SU-DHL-6 (cell line): ENCODE data around the gene SORCS2.

Experiments used
- H2AFZ ChIP-seq: fragments of 200-600 bp; sonication (generic); 2 replicates; pipeline ENCODE4 v1.6.1; 2014; ENCODE audit warnings: low read depth, mild to moderate bottlenecking, moderate library complexity, mixed read lengths, antibody characterized with exemption, low read length; ENCODE audit not compliant: severe bottlenecking
- H3F3A ChIP-seq: fragments of 200-600 bp; shearing (Covaris generic); 2 replicates; pipeline ENCODE4 v1.6.0; 2016; ENCODE audit warnings: antibody characterized with exemption, mild to moderate bottlenecking; ENCODE audit not compliant: insufficient read depth
- H3K27ac ChIP-seq: fragments of 200-600 bp; sonication (generic); 2 replicates; pipeline ENCODE4 v1.5.1; 2016; ENCODE audit warnings: low read depth, mild to moderate bottlenecking, low read length, moderate library complexity, mixed read lengths
- H3K27me3 ChIP-seq: fragments of 200-600 bp; sonication (generic), shearing (Covaris generic); 2 replicates; pipeline ENCODE4 v1.6.0; 2014; ENCODE audit warnings: mild to moderate bottlenecking, low read length
- H3K36me3 ChIP-seq: fragments of 200-600 bp; sonication (generic); 2 replicates; pipeline ENCODE4 v1.6.1; 2014; ENCODE audit warnings: mild to moderate bottlenecking, low read length, mixed read lengths
- H3K4me2 ChIP-seq: fragments of 300-600, 200-600 bp; shearing (Covaris generic), sonication (generic); 2 replicates; pipeline ENCODE4 v1.6.0; 2014; ENCODE audit warnings: low read length, low read depth, mild to moderate bottlenecking; ENCODE audit not compliant: poor library complexity, severe bottlenecking
- H3K4me3 ChIP-seq: fragments of 200-600 bp; sonication (generic); 2 replicates; pipeline ENCODE4 v1.5.1; 2014; ENCODE audit warnings: antibody characterized with exemption, low read length, mild to moderate bottlenecking, mixed read lengths; ENCODE audit not compliant: insufficient read depth, poor library complexity, severe bottlenecking
- H3K79me2 ChIP-seq: fragments of 200-600 bp; sonication (generic); 2 replicates; pipeline ENCODE4 v1.6.1; 2014; ENCODE audit warnings: mild to moderate bottlenecking, low read length, moderate library complexity; ENCODE audit not compliant: insufficient read depth
- H3K9ac ChIP-seq: fragments of 200-600 bp; sonication (generic); 2 replicates; pipeline ENCODE4 v1.7.0; 2014; ENCODE audit warnings: mild to moderate bottlenecking, low read length
- H3K9me2 ChIP-seq: fragments of 200-600 bp; sonication (generic); replicated peaks from 2 replicates; pipeline ENCODE4 v1.6.1; 2014; ENCODE audit warnings: low read length; ENCODE audit not compliant: insufficient read depth
- H3K9me3 ChIP-seq: fragments of 200-600 bp; sonication (generic); 2 replicates; pipeline ENCODE4 v1.6.1; 2014; ENCODE audit warnings: low read length, mixed read lengths; ENCODE audit not compliant: insufficient read depth
- H4K20me1 ChIP-seq: fragments of 200-600 bp; sonication (generic); 2 replicates; pipeline ENCODE4 v1.6.1; 2014; ENCODE audit warnings: low read depth, mild to moderate bottlenecking, antibody characterized with exemption, low read length, moderate library complexity, mixed read lengths
- EZH2phosphoT487 ChIP-seq: fragments of 200-600 bp; sonication (generic), shearing (Covaris generic); conservative IDR thresholded peaks from 2 replicates; pipeline ENCODE4 v1.6.1; 2018; ENCODE audit warnings: mild to moderate bottlenecking, antibody characterized with exemption, low read length, moderate library complexity, mixed read lengths
- TF ChIP-seq, protein P1 (sequence below): fragments of 200-600 bp; sonication (generic); IDR thresholded peaks from one replicate; pipeline ENCODE4 v1.5.1; 2017; ENCODE audit warnings: antibody characterized with exemption, mild to moderate bottlenecking, low read length, moderate library complexity; ENCODE audit not compliant: insufficient read depth, poor library complexity, severe bottlenecking

Gene SORCS2

DNA sequence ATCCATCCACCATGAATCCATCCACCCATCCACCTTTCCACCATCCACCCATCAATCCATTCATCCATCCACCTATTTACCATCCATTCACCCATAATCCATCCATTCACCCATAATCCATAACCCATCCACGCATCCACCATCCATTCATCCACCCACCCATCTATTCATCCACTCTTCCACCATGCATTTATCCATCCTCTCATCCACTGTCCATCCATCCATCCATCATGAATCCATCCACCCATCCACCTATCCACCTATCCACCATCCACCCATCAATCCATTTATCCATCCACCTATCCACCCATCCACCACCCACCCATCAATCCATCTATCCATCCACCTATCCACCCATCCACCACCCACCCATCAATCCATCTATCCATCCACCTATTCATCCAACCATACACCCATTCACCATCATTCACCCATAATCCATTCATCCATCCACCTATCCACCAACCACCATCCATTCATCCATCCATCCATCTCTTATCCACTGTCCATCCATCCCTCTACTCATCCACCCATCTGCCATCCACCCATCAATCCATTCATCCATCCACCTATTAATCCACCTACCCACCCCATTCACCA lies 422.1 kb downstream of the SORCS2 start:
- Histone ChIP-seq H3K4me3 (no peak overlapping the region), H3K9me2 (no peaks in the 10 kb centered on the region), H3K27ac (no peak overlapping the region), H3K36me3 (no peaks in the 10 kb centered on the region), H4K20me1 (no peaks in the 10 kb centered on the region), H2AFZ (no peak overlapping the region), H3K9me3 (no peaks in the 10 kb centered on the region), H3K27me3 (no peaks in the 10 kb centered on the region), H3F3A (no peaks in the 10 kb centered on the region), H3K9ac (no peak overlapping the region), H3K4me2 (no peak overlapping the region), H3K79me2 (no peaks in the 10 kb centered on the region)
- TF ChIP-seq EZH2phosphoT487: no peak
- TF ChIP-seq, protein P1, sequence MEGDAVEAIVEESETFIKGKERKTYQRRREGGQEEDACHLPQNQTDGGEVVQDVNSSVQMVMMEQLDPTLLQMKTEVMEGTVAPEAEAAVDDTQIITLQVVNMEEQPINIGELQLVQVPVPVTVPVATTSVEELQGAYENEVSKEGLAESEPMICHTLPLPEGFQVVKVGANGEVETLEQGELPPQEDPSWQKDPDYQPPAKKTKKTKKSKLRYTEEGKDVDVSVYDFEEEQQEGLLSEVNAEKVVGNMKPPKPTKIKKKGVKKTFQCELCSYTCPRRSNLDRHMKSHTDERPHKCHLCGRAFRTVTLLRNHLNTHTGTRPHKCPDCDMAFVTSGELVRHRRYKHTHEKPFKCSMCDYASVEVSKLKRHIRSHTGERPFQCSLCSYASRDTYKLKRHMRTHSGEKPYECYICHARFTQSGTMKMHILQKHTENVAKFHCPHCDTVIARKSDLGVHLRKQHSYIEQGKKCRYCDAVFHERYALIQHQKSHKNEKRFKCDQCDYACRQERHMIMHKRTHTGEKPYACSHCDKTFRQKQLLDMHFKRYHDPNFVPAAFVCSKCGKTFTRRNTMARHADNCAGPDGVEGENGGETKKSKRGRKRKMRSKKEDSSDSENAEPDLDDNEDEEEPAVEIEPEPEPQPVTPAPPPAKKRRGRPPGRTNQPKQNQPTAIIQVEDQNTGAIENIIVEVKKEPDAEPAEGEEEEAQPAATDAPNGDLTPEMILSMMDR: no peak

DNA sequence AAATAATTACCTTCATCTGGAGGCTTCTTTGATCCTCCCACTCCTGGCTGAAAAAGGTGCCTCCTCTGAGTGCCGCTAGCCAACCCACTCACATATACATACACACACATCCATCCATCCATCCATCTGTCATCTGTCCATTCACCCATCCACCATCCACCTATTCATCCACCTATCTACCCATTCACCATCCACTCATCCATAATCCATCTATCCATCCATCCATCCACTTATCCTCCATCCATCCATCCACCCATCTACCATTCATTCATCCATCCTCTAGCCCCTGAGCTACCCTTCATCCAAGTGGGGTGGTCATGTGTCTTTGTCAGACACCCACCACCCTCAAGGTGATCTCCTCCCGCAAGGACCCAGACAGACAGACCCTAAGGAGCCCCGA lies 423.9 kb downstream of the SORCS2 start:
- Histone ChIP-seq H3K4me3 (no peak overlapping the region), H3K27ac (no peak overlapping the region), H3K9me2 (no peaks in the 10 kb centered on the region), H3K4me2 (no peak overlapping the region), H3F3A (no peaks in the 10 kb centered on the region), H3K27me3 (no peaks in the 10 kb centered on the region), H3K36me3 (no peaks in the 10 kb centered on the region), H4K20me1 (no peaks in the 10 kb centered on the region), H3K79me2 (no peaks in the 10 kb centered on the region), H3K9me3 (no peaks in the 10 kb centered on the region), H2AFZ (no peak overlapping the region), H3K9ac (no peak overlapping the region)
- no peak for TF ChIP-seq EZH2phosphoT487
- TF ChIP-seq, protein P1: no peak

DNA sequence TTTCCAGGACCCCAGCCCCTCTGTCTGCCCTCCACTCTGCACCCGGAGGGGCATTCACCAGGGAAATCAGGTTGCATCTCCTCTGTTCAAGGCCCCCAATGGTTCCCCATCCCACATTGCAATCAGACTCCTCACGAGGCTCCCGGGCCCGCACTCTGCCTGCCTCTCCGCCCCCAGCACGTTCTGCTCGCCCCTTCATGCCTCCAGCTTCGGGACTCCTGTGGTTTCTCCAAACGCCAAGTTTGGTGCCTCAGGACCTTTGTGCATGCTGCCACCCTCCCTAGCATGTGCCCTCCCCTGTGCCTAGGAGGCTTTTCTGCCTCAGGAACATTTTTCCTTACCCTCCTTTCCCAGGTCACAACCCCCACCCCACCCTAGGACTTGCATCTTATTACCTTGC lies 426.0 kb downstream of the SORCS2 start:
- no peak overlapping the region for H3K27ac ChIP-seq
- no peaks in the 10 kb centered on the region for H3K79me2 ChIP-seq
- H3K4me2 ChIP-seq: no peak overlapping the region
- H3K36me3 ChIP-seq: no peaks in the 10 kb centered on the region
- H4K20me1 ChIP-seq: no peaks in the 10 kb centered on the region
- no peaks in the 10 kb centered on the region for H3K27me3 ChIP-seq
- H3F3A ChIP-seq: no peaks in the 10 kb centered on the region
- H3K9ac ChIP-seq: no peak overlapping the region
- no peak overlapping the region for H2AFZ ChIP-seq
- H3K4me3 ChIP-seq: no peak overlapping the region
- no peak for TF ChIP-seq EZH2phosphoT487
- TF ChIP-seq, protein P1: no peak
- H3K9me3 ChIP-seq: no peaks in the 10 kb centered on the region
- H3K9me2 ChIP-seq: no peaks in the 10 kb centered on the region
